Measurements from ENCODE around the gene PPME1.

GRCh38 chr11:74133436-74133835 is 37.7 kb upstream of the PPME1 start:
- TF ChIP-seq, protein P1, sequence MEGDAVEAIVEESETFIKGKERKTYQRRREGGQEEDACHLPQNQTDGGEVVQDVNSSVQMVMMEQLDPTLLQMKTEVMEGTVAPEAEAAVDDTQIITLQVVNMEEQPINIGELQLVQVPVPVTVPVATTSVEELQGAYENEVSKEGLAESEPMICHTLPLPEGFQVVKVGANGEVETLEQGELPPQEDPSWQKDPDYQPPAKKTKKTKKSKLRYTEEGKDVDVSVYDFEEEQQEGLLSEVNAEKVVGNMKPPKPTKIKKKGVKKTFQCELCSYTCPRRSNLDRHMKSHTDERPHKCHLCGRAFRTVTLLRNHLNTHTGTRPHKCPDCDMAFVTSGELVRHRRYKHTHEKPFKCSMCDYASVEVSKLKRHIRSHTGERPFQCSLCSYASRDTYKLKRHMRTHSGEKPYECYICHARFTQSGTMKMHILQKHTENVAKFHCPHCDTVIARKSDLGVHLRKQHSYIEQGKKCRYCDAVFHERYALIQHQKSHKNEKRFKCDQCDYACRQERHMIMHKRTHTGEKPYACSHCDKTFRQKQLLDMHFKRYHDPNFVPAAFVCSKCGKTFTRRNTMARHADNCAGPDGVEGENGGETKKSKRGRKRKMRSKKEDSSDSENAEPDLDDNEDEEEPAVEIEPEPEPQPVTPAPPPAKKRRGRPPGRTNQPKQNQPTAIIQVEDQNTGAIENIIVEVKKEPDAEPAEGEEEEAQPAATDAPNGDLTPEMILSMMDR (conservative IDR thresholded peaks at IDR 0.05; ENCODE audit: low read length) = no peak
- no peak for TF ChIP-seq EZH2phosphoT487 (IDR thresholded peaks at IDR 0.05; ENCODE audit: borderline replicate concordance, low read depth, low read length)
